Raji (cell line): Measurements from ENCODE around the gene IGSF23.

Experiments used
- POLR2A ChIP-seq: IDR thresholded peaks from 2 replicates; pipeline ENCODE4 v1.6.1; 2011; ENCODE audit warnings: low read depth, low read length, control low read depth; ENCODE audit not compliant: insufficient read depth

Gene IGSF23

DNA sequence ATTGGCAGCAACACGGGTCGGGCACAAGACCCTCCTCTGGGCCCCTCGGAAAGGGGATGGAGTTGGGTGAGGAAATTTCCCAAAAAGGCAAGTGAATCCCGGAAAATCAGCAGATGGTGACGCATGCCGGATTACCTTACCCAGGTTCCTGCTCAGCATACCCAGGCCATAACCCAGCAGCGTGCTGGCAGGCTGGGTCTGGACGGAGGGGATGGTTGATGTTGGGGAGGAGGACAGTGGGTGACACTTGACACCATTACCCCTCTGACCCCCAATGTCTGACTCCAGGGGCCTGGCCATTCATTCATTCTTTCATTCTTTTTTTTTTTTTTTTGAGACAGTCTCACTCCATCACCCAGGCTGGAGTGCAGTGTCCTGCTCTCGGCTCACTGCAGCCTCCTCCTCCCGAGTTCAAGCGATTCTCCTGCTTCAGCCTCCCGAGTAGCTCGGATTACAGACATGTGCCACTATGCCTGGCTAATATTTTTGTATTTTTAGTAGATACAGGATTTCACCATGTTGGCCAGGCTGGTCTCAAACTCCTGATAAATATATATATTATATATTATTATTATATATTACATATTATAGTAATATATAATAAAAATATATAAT, 31.1 kb downstream of the IGSF23 start:
- TF ChIP-seq POLR2A, result no peak

DNA sequence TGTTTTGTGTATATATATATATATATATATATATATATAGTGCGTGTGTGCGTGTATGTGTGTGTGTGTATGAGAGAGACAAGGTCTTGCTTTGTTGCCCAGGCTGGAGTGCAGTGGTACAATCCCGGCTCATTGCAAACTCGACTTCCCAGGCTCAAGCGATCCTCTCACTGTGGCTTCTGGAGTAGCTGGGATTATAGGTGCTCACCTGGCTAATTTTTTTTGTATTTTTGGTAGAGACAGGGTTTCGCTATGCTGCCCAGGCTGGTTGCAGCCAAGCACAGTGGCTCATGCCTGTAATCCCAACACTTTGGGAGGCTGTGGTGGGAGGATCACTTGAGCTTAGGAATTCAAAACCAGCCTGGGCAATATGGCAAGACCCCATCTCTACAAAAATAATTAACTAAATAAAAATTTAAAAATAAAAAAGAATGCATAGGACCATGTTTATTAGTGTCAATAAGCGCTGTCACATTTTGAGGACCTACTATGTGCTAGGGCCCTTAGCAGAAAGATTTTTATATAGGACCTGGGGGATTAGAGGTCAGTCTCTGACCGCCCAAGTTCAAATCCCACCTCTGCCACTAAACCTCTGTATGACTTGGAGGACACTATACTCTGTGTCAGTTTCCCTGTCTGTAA, 32.2 kb downstream of the IGSF23 start:
- no peak for TF ChIP-seq POLR2A

DNA sequence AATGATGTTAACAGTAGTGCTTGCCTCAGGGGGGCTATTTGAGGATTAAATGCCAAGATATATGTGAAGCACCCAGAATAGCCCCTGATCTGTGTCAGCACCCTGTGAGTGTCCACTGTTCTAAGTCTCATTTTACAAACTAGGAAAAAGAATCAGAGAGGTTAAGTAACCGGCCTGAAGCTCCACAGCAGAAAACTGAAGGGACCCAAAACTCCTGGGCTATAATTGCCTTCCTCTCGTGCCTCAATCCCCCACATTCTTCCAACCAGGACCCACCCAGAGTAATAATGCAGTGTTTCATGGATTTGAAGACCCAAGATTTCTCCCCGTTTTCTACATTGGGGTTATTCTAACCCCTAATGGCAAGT, 32.7 kb downstream of the IGSF23 start:
- TF ChIP-seq POLR2A, result no peak

DNA sequence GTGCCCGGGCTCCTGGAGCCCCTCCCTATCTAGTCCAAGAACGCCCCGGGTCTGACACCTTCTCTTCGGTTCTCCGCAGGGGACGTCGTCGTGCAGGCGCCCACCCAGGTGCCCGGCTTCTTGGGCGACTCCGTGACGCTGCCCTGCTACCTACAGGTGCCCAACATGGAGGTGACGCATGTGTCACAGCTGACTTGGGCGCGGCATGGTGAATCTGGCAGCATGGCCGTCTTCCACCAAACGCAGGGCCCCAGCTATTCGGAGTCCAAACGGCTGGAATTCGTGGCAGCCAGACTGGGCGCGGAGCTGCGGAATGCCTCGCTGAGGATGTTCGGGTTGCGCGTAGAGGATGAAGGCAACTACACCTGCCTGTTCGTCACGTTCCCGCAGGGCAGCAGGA, 33.8 kb downstream of the IGSF23 start:
- TF ChIP-seq POLR2A, result no peak

DNA sequence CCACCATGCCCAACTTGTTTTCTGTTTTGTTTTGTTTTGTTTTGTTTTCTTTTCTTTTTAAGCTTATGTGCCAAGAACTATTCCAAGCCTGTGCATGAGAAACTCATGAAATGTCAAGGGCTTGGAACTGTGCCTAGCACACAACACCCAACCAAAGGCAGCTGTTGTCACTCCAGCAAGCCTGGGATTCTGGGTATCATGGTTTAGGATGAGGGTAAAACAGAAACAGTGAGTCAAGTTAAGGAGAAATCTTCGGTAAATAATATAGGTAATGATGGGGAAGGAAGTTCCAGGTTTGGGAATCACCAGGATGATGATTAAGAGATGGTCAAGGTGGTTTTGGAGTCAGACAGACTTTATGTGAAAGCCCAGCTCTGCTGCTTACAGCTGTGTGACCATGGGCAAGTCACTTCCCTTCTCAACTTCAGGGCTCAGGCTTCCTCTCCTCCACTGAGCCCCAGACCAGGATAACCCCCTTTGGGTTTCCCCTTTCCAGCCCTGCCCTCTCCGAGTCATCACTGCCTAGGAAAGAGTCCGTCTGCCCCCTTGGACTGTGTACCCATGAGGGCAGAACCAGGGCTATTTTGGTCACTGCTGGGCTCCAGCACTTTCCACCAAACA, 35.4 kb downstream of the IGSF23 start:
- TF ChIP-seq POLR2A, result no peak

DNA sequence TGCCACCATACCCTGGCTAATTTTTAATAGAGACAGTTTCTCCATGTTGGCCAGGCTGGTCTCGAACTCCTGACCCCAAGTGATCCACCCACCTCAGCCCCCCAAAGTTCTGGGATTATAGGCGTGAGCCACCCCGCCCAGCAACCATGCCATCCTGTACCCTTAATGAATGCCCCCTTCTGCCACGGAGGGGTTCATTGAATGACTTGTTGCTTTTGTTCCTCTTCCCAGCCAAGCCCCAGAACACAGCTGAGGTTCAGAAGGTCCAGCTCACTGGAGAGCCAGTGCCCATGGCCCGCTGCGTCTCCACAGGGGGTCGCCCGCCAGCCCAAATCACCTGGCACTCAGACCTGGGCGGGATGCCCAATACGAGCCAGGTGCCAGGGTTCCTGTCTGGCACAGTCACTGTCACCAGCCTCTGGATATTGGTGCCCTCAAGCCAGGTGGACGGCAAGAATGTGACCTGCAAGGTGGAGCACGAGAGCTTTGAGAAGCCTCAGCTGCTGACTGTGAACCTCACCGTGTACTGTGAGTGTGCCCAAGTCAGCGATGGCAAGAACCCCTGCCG, 36.3 kb downstream of the IGSF23 start:
- no peak for TF ChIP-seq POLR2A

DNA sequence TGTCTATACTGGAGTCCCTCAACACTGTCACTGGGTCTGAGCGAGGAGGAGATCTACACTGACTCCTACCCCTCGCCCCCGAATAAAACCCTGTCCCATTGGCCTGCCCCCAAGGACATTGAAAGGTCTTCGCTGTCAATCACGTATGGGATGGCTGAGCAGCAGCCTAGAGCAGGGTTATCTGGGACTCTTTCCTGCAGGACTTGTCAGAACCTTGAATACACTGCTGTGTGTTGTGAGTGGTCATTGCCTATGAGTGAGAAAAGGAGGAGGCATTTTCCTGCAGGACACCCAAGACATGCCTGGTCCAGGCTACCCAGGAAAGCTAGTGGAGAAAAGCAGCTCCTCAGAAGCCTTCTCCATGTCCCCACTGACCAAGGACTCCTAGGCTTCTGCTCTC, 40.0 kb downstream of the IGSF23 start:
- no peak for TF ChIP-seq POLR2A

DNA sequence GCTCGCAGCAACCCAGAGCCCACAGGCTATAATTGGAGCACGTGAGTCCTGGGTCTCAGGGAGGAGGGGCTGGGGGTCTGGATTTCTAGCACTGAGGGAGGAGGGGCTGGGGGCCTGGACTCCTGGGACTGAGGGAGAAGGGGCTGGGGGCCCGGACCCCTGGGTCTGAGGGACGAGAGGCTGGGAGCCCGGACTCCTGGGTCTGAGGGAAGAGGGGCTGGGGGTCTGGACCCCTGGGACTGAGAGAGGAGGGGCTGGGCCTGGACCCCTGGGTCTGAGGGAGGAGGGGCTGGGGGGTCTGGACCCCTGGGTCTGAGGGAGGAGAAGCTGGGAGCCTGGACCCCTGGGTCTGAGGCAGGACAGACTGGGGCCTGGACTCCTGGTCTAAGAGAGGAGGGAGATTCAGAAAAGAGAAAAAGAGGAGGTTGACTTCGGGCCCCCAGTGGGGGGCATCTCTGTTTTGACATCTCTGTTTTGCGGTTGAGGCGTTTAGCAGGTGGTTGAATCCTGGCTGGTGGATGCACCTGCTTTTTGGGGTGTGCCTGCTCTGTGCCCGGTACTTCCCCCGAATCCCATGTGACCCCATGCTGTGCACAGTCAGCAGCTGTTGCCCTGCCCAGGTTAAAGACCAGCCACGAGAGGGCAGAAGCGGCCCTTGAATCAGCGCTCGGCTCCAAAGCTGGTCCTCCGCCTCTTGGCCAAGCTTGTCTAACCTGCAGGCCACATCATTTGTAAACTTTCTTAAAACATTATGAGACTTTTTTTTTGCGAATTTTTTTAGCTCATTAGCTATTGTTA, 40.8 kb downstream of the IGSF23 start:
- TF ChIP-seq POLR2A, result no peak

DNA sequence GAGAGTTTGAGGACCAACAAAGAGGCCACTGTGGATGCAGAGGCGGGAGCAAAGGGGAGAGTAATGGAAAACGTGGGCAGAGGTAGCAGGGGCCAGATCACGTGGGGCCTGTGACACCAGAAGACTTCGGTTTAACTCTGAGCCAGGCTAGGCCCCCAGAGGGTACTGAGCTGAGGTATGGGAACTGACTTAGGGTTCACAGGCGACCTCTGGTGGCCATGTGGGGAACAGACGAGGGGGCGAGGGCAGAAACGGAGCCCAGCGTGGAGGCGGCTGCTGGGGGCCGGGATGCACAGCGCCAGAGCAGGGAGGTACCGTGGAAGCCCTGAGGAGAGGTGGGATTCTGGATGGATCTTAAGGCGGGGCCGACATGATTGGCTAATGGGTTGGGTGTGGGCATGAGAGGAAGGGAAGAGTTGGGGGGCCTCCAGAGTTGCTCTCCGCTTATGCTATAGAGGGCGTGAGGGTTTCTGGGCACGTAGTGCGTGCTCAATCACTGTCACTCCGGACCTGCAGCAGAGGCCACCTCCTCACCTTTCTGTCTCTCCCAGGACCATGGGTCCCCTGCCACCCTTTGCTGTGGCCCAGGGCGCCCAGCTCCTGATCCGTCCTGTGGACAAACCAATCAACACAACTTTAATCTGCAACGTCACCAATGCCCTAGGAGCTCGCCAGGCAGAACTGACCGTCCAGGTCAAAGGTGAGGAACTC, 44.0 kb downstream of the IGSF23 start:
- TF ChIP-seq POLR2A, result no peak

DNA sequence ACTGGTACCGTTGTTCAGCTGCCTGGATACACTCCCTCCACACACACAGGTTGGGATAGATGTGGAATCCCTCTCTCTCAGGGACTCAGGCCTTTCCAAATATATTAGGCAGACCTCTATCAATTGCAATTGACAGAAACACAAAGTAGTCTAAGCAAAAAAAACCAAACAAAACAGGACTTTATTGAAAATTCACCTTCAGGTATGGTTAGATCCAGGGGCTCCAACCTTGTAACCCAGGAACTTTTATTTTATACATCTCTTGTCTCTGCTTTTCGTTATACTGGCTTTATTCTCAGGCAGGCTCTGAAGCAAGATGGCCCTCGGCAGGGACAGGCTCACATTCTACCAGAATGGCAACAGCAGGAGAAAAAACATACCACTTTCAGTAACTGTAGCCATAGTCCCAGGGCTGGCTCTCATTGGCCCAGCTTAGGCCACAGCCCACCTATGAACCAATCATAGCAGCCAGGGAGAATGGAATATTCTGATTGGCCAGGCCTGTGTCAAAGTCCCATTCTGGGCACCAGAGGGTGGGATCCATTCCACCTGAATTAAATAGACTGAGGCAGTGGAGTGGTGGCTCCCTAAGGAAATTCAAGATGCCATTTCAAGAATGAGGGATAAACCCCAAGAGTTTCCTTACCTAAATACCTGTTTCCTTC, 44.8 kb downstream of the IGSF23 start:
- no peak for TF ChIP-seq POLR2A

DNA sequence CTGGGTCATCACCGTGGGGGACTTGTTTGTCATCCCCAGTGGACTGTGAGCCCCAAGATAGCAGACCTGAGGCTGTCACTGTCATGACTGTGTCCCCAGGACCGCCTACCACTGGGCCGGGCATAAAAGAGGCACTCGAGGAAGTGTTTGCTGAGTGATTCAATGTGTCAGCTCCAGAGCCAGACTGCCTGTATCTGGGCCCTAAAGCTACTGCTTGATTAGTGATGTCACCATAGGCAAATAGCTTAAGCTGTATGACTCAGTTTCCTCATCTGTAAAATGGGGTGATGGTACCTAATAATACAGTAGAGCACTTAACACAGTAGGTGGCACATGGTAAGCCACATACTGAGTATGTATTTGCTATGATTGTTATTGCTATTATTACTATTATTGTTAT, 46.7 kb downstream of the IGSF23 start:
- TF ChIP-seq POLR2A, result no peak

DNA sequence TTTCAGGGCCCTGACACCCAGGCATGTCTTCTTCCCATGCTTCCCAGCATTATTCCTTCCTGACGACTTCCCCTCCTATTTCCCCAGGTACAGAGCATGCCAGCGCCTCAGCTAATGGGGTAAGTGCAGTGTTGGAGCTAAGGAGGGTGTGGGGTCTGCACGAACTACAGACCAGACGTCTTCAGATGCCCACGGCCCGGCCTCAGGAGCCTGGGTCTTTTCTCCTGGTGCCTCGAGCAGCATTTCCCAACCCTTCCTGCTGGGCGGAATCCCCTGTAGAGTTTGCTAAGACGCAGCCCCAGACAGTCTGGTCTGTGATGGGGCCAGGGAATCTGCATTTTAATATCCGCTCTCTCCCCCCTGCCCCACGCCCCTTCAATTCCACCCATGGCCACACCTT, 47.8 kb downstream of the IGSF23 start:
- no peak for TF ChIP-seq POLR2A

DNA sequence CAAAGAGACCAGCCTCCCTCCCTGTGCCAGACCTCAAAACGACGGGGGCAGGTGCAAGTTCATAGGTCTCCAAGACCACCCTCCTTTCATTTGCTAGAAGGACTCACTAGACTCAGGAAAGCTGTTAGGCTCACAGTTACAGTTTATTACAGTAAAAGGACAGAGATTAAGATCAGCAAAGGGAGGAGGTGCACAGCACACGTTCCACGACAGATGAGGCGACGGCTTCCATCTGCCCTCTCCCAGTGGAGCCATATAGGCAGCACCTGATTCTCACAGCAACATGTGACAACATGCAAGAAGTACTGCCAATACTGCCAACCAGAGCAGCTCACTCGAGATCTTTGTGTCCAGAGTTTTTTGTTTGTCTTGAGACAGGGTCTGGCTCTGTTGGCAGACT, 48.5 kb downstream of the IGSF23 start:
- TF ChIP-seq POLR2A, result no peak

DNA sequence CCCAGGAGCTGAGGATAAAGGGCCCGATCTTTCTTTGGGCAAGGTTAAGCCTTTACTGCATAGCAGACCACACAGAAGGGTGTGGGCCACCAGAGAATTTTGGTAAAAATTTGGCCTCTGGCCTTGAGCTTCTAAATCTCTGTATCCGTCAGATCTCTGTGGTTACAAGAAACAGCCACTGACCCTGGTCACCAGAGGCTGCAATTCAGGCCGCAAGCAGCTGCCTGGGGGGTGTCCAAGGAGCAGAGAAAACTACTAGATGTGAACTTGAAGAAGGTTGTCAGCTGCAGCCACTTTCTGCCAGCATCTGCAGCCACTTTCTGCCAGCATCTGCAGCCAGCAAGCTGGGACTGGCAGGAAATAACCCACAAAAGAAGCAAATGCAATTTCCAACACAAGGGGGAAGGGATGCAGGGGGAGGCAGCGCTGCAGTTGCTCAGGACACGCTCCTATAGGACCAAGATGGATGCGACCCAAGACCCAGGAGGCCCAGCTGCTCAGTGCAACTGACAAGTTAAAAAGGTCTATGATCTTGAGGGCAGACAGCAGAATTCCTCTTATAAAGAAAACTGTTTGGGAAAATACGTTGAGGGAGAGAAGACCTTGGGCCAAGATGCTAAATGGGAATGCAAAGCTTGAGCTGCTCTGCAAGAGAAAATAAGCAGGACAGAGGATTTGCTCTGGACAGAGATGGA, 49.5 kb downstream of the IGSF23 start:
- TF ChIP-seq POLR2A, result no peak
